ENCODE results near the gene TNS3. TPM values are rescaled to one million over a fixed set of nuclear protein-coding genes. Genes with fewer than 3 reads are reported as not detected.

TNS3 gene
- total RNA-seq, 1 donor from 2014 or later, result 43.2 TPM

- peak; percentile 42 for ATAC-seq (ENCODE audit: poor library complexity)
- intact Hi-C loops (cut with DNase I), result no loop called here
- peak; percentile 61 for DNase-seq
These were observed 96.8 kb downstream of the TNS3 start for GRCh38 chr7:47484923-47485639.

DNA sequence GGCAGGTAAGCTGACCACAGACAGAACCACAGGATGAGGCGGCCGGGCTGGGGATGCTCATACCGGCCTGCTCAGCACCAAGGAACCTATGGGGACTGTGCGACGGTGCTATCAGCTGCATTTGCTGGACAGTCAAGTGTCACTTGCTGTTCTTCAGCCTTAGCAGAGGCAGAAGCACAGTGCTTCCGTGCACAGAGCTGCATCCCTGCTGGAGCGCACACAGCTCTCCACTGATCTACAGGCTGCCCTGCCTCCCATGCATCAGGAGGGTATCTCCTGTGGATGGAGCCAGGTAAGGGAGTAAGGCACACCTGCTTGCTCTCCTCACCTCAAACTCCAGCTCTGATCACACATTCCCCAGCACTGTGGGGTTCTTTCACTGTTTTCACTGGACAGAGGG is 97.5 kb downstream of the TNS3 start:
- intact Hi-C loops (cut with DNase I), result no loop called here

GRCh38 chr7:47483604-47484273 is 98.2 kb downstream of the TNS3 start:
- DNase-seq (no peak), ATAC-seq (ENCODE audit: poor library complexity) (no peak)
- intact Hi-C loops (cut with DNase I), result no loop called here

More for the DNA sequence above, 97.5 kb downstream of the TNS3 start:
- DNase-seq (no peak), ATAC-seq (ENCODE audit: poor library complexity) (no peak)

DNA sequence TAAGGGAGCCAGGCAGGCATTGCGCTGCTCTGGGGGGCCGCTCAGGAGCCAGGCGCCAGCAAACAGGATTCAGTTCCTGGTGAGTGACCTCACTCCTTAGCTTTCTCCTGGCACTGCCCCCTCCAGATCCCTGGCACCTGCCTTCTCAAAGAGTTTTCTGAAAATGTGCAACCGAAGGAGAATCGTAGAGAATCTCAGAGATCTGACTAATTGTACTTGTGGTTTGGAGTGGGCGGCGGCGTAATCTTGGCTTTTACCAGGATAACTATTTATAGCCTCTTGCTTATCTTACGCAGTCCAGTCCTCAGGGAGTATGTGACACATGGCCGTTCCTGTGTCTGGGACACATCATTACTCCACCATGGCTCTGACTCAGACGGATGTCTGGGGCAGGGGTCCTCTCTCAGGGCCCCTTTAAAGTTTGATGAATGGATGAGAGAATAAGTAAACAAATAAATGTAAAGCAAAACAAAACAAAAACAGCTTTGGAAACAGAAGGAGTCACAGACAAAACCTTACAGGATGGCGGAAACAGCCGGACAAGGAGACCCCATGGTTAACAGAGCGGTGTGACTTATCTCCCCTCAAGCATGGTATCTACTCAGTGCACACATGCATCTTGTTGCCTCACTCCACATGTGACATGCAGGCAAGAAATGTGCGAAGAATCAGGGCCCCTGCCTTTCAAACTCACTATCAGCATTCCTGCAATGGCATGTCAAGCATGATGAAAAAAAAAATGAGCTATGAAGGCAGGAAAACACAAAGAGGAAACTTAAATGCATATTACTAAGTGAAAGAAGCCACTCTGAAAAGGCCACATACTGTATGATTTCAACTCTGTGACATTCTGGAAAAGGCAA is 99.7 kb downstream of the TNS3 start:
- ATAC-seq (ENCODE audit: poor library complexity) (peak; percentile 67), DNase-seq (no peak)
- intact Hi-C loops (cut with DNase I), result no loop called here

DNA sequence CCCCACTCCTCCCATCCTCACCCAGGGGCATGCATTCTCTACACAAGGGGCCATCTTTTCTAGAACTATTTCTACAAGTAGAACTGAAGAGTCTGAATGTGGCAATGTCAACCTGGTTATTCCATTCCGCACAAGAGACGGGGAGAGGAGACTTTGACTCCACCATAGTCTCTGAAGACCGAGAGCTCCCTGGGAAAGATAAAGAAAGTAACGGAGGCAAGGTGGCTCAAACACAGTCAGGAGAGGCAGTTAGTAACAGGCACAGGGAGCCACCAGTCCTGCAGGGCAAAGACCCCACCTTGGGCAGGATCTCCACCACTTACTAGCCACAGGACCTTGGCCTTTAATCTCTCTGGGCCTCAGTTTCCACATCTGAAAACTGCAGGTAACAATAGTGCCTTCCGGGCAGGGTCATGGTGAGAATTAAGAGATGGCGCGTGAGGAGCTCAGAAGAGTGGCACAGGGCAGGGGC is 100.3 kb downstream of the TNS3 start:
- no peak for ATAC-seq (ENCODE audit: poor library complexity)
- no peak for DNase-seq
- intact Hi-C loops (cut with DNase I), result no loop called here

GRCh38 chr7:47480576-47481538 is 101.1 kb downstream of the TNS3 start:
- ATAC-seq (ENCODE audit: poor library complexity) (no peak), DNase-seq (no peak)

GRCh38 chr7:47479821-47480575 is 101.9 kb downstream of the TNS3 start:
- DNase-seq (no peak), ATAC-seq (ENCODE audit: poor library complexity) (no peak)
- intact Hi-C loops (cut with DNase I), result no loop called here

More at GRCh38 chr7:47480576-47481538, 101.1 kb downstream of the TNS3 start:
- intact Hi-C loops (cut with DNase I), result no loop called here

GRCh38 chr7:47478926-47479711 is 102.8 kb downstream of the TNS3 start:
- DNase-seq, result no peak
- no peak for ATAC-seq (ENCODE audit: poor library complexity)
- intact Hi-C loops (cut with DNase I), result no loop called here

GRCh38 chr7:47478017-47478344 is 103.9 kb downstream of the TNS3 start:
- DNase-seq (no peak), ATAC-seq (ENCODE audit: poor library complexity) (peak; percentile 23)
- intact Hi-C loops (cut with DNase I), result no loop called here

GRCh38 chr7:47477191-47478016 is 104.5 kb downstream of the TNS3 start:
- ATAC-seq (ENCODE audit: poor library complexity) (no peak), DNase-seq (no peak)
- intact Hi-C loops (cut with DNase I), result no loop called here

- intact Hi-C loops (cut with DNase I), result no loop called here
- DNase-seq (no peak), ATAC-seq (ENCODE audit: poor library complexity) (no peak)
These were observed 106.1 kb downstream of the TNS3 start for GRCh38 chr7:47475880-47476227.

DNA sequence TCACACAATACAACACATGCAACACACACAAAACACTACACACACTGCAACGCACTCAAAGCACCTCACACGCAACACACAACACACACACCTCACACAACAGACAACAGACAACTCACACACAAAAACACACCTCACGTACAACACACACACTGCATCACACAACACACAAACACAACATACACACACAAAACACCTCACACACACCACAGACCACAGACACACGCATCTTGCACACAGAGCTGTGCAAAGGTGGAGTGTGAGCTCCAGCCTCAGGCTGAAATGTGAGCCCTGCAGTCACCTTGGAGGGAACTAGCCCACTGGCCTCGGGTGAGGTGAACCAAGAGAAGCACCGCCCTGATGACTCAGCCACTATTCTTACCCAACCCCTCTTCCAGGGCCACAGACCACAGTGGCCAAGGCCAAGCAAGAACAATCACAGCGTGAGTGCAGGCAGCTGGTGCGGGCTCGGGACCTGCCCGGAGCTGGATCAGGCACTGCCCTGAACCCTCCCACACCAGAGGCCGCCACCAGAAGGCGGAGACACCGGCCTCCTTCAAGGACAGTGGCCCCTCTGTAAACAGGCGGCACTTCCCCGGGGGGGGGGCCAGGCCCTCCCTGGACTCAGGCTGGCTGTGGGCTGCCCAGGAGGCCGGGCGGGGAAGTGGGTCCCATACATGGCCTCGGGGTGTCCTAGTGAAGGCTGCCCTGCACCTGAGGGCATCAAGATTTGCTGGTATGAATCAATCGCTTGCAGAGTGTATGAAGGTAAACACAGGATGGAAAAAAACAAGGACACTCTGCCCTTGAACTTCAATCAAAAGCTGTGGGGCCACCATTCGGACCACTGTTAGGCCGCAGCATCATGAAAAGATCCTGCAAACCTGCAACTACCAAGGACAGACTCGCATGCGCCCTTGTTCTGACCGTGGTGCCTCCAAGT is 106.7 kb downstream of the TNS3 start:
- ATAC-seq (ENCODE audit: poor library complexity) (peak; percentile 94), DNase-seq (peak; percentile 90)
- intact Hi-C loops (cut with DNase I), result no loop called here

- intact Hi-C loops (cut with DNase I), result no loop called here
- ATAC-seq (ENCODE audit: poor library complexity), result no peak
These were observed 107.5 kb downstream of the TNS3 start for GRCh38 chr7:47474211-47474936.

DNA sequence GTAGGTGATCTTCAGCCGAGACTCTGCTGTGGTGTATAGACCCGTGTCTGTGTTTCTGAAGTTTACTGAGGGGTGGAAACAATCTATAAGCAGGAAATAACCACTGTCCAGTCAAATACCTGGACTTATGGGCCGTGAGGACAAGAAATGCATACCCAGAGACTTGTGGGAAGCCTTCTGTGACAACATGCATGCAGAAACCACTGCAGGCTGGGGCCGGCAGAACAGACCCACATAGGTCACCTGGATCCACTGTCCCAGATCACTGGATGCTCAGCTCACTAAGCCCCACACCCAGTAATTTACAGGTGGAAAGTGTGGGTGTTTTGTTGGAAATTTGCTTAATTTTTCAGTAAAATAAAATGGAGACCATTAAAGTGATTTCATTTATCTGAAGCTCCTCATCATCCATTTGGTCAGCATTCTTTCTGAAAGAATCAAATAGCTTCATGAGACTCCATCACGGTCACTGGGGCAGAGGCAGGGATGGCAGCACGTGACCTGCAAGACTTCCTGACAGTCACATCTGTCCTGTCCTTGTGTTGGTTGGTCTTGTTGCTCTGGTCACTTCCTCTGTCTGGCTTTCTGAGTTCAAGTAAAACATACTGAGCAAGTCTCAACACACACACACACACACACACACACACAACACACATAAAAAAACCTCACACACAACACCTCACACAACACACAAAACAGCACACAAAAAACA is 108.3 kb downstream of the TNS3 start:
- intact Hi-C loops (cut with DNase I), result no loop called here
- DNase-seq (no peak), ATAC-seq (ENCODE audit: poor library complexity) (no peak)

More at GRCh38 chr7:47474211-47474936, 107.5 kb downstream of the TNS3 start:
- no peak for DNase-seq
